ENCODE results near the gene SYNGAP1.
"Not testable (repeated sequence)": the region's sequence is repeated elsewhere in the genome, so short reads cannot be mapped to it uniquely, and the experiment has no call there.

SYNGAP1 gene

GRCh38 chr6:33469661-33470060, 49.8 kb downstream of the SYNGAP1 start:
- no peak for DNase-seq (ENCODE audit: low read depth, low spot score)

GRCh38 chr6:33477864-33478263, 58.0 kb downstream of the SYNGAP1 start:
- no peak for DNase-seq (ENCODE audit: low read depth, low spot score)

GRCh38 chr6:33481192-33481591, 61.3 kb downstream of the SYNGAP1 start:
- DNase-seq (ENCODE audit: low read depth, low spot score) = no peak

GRCh38 chr6:33482620-33483019, 62.8 kb downstream of the SYNGAP1 start:
- not testable (repeated sequence) for DNase-seq (ENCODE audit: low read depth, low spot score)

- no peak for DNase-seq (ENCODE audit: low read depth, low spot score)
Measured at GRCh38 chr6:33483678-33484077, 63.8 kb downstream of the SYNGAP1 start.

- DNase-seq (ENCODE audit: low read depth, low spot score) = not testable (repeated sequence)
Measured at GRCh38 chr6:33484673-33485262, 64.9 kb downstream of the SYNGAP1 start.

- DNase-seq (ENCODE audit: low read depth, low spot score) = not testable (repeated sequence)
Measured at GRCh38 chr6:33485680-33486079, 65.8 kb downstream of the SYNGAP1 start.

- no peak for DNase-seq (ENCODE audit: low read depth, low spot score)
Measured at GRCh38 chr6:33488339-33488738, 68.5 kb downstream of the SYNGAP1 start.

- DNase-seq (ENCODE audit: low read depth, low spot score) = no peak
Measured at GRCh38 chr6:33490198-33490597, 70.3 kb downstream of the SYNGAP1 start.

GRCh38 chr6:33490621-33491020, 70.8 kb downstream of the SYNGAP1 start:
- DNase-seq (ENCODE audit: low read depth, low spot score) = no peak

- no peak for DNase-seq (ENCODE audit: low read depth, low spot score)
Measured at GRCh38 chr6:33492093-33492492, 72.2 kb downstream of the SYNGAP1 start.

GRCh38 chr6:33497157-33497556, 77.3 kb downstream of the SYNGAP1 start:
- no peak for DNase-seq (ENCODE audit: low read depth, low spot score)

- DNase-seq (ENCODE audit: low read depth, low spot score) = no peak
Measured at GRCh38 chr6:33502486-33502885, 82.6 kb downstream of the SYNGAP1 start.

- no peak for DNase-seq (ENCODE audit: low read depth, low spot score)
Measured at GRCh38 chr6:33504486-33504885, 84.6 kb downstream of the SYNGAP1 start.
